ENCODE results near the gene KRT85.

GRCh38 chr12:52407918-52408317, 40.6 kb upstream of the KRT85 start:
- TF ChIP-seq CTCF (conservative IDR thresholded peaks at IDR 0.05) (no peak), EZH2 (IDR thresholded peaks at IDR 0.05; ENCODE audit: low read depth) (no peak)

All from PC-9 (cell line).